ENCODE results near the gene ENDOU. TPM values are rescaled to one million over a fixed set of nuclear protein-coding genes. Genes with fewer than 3 reads are reported as not detected.

Gene ENDOU
- total and polyA plus RNA-seq, 2 donors from 2014 or later: 0.28 to 0.91 TPM

GRCh38 chr12:47753021-47754001 lies 28.0 kb upstream of the ENDOU start:
- no peak for FAIRE-seq
- intact Hi-C loops (cut with DNase I): no loop called here
- no peaks in the 10 kb centered on the region for H3K27me3 ChIP-seq (ENCODE audit: control insufficient read depth, insufficient read depth, low read length)
- TF ChIP-seq CTCF (IDR thresholded peaks at IDR 0.05; ENCODE audit: borderline replicate concordance, extremely low read depth, insufficient read depth): no peak
- peaks cover 0 to 41% (median 23%) of the 10 kb centered on the region in 3 donors for H3K36me3 ChIP-seq (ENCODE audit: control insufficient read depth in 2 of 3, insufficient read depth in 3 of 3, low read length in 3 of 3)
- H3K4me3 ChIP-seq (ENCODE audit: low read length in 3 of 3): peak overlapping the region in 1 of 3 donors; percentile 22
- peak; percentile 60 to 96 (median 72) for DNase-seq
- no peaks in the 10 kb centered on the region for H3K9me3 ChIP-seq (ENCODE audit: control insufficient read depth in 2 of 3, insufficient read depth in 1 of 3, low read length in 3 of 3)
- peaks cover 5 to 49% (median 38%) of the 10 kb centered on the region in 3 donors for H3K4me1 ChIP-seq (ENCODE audit: control insufficient read depth in 2 of 3, insufficient read depth in 2 of 3, low read depth in 1 of 3, low read length in 3 of 3)
- peak overlapping the region; percentile 80 to 82 for H3K27ac ChIP-seq (ENCODE audit: low read depth in 2 of 2, low read length in 2 of 2)
- H3K9ac ChIP-seq (ENCODE audit: low read length in 3 of 3): peak overlapping the region in 1 of 3 donors; percentile 48

DNA sequence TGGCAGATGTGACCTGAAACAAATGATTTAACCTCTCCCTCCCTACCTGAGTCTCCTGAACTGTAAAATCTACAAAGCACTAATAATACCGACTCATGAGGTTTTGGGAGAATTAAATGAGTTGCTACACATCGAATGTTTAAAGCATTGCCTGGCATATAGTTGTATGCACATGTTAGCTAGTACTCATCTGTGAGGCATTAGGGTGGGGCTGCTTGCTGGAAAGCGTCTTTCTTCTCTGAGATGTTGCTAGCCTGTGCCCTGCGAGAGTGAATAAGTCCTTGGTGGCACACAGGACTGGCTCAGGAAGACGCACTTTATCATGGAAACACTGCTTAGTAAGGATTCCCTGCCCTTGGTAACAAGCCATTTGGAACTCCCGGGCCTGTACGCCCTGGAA lies 27.3 kb upstream of the ENDOU start:
- Histone ChIP-seq H3K27ac (ENCODE audit: low read depth in 2 of 2, low read length in 2 of 2) (peak overlapping the region; percentile 80 to 82), H3K9me3 (ENCODE audit: control insufficient read depth in 2 of 3, insufficient read depth in 1 of 3, low read length in 3 of 3) (no peaks in the 10 kb centered on the region), H3K4me3 (ENCODE audit: low read length in 3 of 3) (no peak overlapping the region), H3K4me1 (ENCODE audit: control insufficient read depth in 2 of 3, insufficient read depth in 2 of 3, low read depth in 1 of 3, low read length in 3 of 3) (peaks cover 5 to 46% (median 38%) of the 10 kb centered on the region in 3 donors), H3K27me3 (ENCODE audit: control insufficient read depth, insufficient read depth, low read length) (no peaks in the 10 kb centered on the region), H3K9ac (ENCODE audit: low read length in 3 of 3) (peak overlapping the region in 1 of 3 donors; percentile 41), H3K36me3 (ENCODE audit: control insufficient read depth in 2 of 3, insufficient read depth in 3 of 3, low read length in 3 of 3) (peaks cover 0 to 48% (median 30%) of the 10 kb centered on the region in 3 donors)
- TF ChIP-seq CTCF (IDR thresholded peaks at IDR 0.05; ENCODE audit: borderline replicate concordance, extremely low read depth, insufficient read depth): no peak
- DNase-seq: no peak
- FAIRE-seq: no peak
- intact Hi-C loops (cut with DNase I): no loop called here

- Histone ChIP-seq H3K27me3 (ENCODE audit: control insufficient read depth, insufficient read depth, low read length) (no peaks in the 10 kb centered on the region), H3K27ac (ENCODE audit: low read depth in 2 of 2, low read length in 2 of 2) (peak overlapping the region in 1 of 2 donors; percentile 82), H3K4me3 (ENCODE audit: low read length in 3 of 3) (no peak overlapping the region), H3K36me3 (ENCODE audit: control insufficient read depth in 2 of 3, insufficient read depth in 3 of 3, low read length in 3 of 3) (peaks cover 0 to 48% (median 30%) of the 10 kb centered on the region in 3 donors), H3K9ac (ENCODE audit: low read length in 3 of 3) (peak overlapping the region in 1 of 3 donors; percentile 41), H3K4me1 (ENCODE audit: control insufficient read depth in 2 of 3, insufficient read depth in 2 of 3, low read depth in 1 of 3, low read length in 3 of 3) (peaks cover 5 to 44% (median 38%) of the 10 kb centered on the region in 3 donors), H3K9me3 (ENCODE audit: control insufficient read depth in 2 of 3, insufficient read depth in 1 of 3, low read length in 3 of 3) (no peaks in the 10 kb centered on the region)
- FAIRE-seq: no peak
- intact Hi-C loops (cut with DNase I): no loop called here
- no peak for DNase-seq
- TF ChIP-seq CTCF (IDR thresholded peaks at IDR 0.05; ENCODE audit: borderline replicate concordance, extremely low read depth, insufficient read depth): no peak
Measured at GRCh38 chr12:47752121-47752520, 26.8 kb upstream of the ENDOU start.

Measured in kidney (tissue), 14 donors.